IgD-negative memory B cell (primary cell): Measurements from ENCODE around the gene ZC3H18. TPM values are rescaled to one million over a fixed set of nuclear protein-coding genes. Genes with fewer than 3 reads are reported as not detected.
A peak's percentile ranks its signal among the peaks of the same experiment; 100 is the strongest.

Source experiments
- H3K27ac Mint-ChIP-seq, 3 donors: one replicate each; pipeline ENCODE4 v1.8.0; 2020 to 2022; ENCODE audit warnings: mild to moderate bottlenecking in 3 of 3, mixed read lengths in 3 of 3, moderate library complexity in 1 of 3
- H3K27me3 Mint-ChIP-seq: one replicate; pipeline ENCODE4 v1.8.0; 2021; ENCODE audit warnings: mixed read lengths
- H3K36me3 Mint-ChIP-seq: one replicate; pipeline ENCODE4 v1.8.0; 2020; ENCODE audit warnings: mild to moderate bottlenecking, mixed read lengths
- H3K4me1 Mint-ChIP-seq, 3 donors: one replicate each; pipeline ENCODE4 v1.8.0; 2020 to 2022; ENCODE audit warnings: mixed read lengths in 3 of 3, mild to moderate bottlenecking in 1 of 3
- H3K4me3 Mint-ChIP-seq, 4 donors: one replicate each; pipeline ENCODE4 v1.8.0; 2020 to 2022; ENCODE audit warnings: mild to moderate bottlenecking in 4 of 4, mixed read lengths in 4 of 4, moderate library complexity in 3 of 4
- H3K9me3 Mint-ChIP-seq, 3 donors: one replicate each; pipeline ENCODE4 v1.8.0; 2020 to 2021; ENCODE audit warnings: mixed read lengths in 3 of 3, mild to moderate bottlenecking in 1 of 3
- polyA plus RNA-seq: library from polyadenylated mRNA; unstranded; fragments of 300-500 nt; fragmentation: Illumina TruSeq; gene quantifications from one replicate; pipeline ENCODE4 v1.2.3, GENCODE V29; 2021

ZC3H18 gene
- polyA plus RNA-seq, 1 donor from 2014 or later: 17.5 TPM

- H3K4me3 Mint-ChIP-seq: peak overlapping the region; percentile 71 to 89 (median 82)
- H3K36me3 Mint-ChIP-seq: peaks cover 1% of the 10 kb centered on the region
- H3K27me3 Mint-ChIP-seq: peaks cover 13% of the 10 kb centered on the region
- peaks cover 0 to 1% (median 0%) of the 10 kb centered on the region in 3 donors for H3K9me3 Mint-ChIP-seq
- peaks cover 15 to 23% (median 20%) of the 10 kb centered on the region in 3 donors for H3K4me1 Mint-ChIP-seq
- H3K27ac Mint-ChIP-seq: peak overlapping the region; percentile 27 to 89 (median 78)
Measured at GRCh38 chr16:88634141-88634993, 64.2 kb downstream of the ZC3H18 start.

GRCh38 chr16:88634994-88635670 lies 64.9 kb downstream of the ZC3H18 start:
- H3K4me1 Mint-ChIP-seq: peaks cover 19 to 24% (median 23%) of the 10 kb centered on the region in 3 donors
- peak overlapping the region; percentile 75 to 92 (median 84) for H3K4me3 Mint-ChIP-seq
- peaks cover 1% of the 10 kb centered on the region for H3K36me3 Mint-ChIP-seq
- peak overlapping the region in 1 of 3 donors; percentile 89 for H3K27ac Mint-ChIP-seq
- peaks cover 15% of the 10 kb centered on the region for H3K27me3 Mint-ChIP-seq
- peaks cover 0 to 1% (median under 1%) of the 10 kb centered on the region in 3 donors for H3K9me3 Mint-ChIP-seq

- Mint-ChIP-seq H3K9me3 (peaks cover 0 to 3% (median 1%) of the 10 kb centered on the region in 3 donors), H3K27ac (peak overlapping the region; percentile 31 to 89 (median 85)), H3K4me1 (peaks cover 25 to 30% (median 27%) of the 10 kb centered on the region in 3 donors), H3K36me3 (peaks cover 1% of the 10 kb centered on the region), H3K4me3 (peak overlapping the region in 3 of 4 donors; percentile 63 to 79 (median 79)), H3K27me3 (peaks cover 19% of the 10 kb centered on the region)
Measured at GRCh38 chr16:88635671-88636319, 65.6 kb downstream of the ZC3H18 start.

GRCh38 chr16:88636488-88637265 lies 66.5 kb downstream of the ZC3H18 start:
- Mint-ChIP-seq H3K9me3 (peaks cover 0 to 3% (median 1%) of the 10 kb centered on the region in 3 donors), H3K4me1 (peaks cover 27 to 30% (median 27%) of the 10 kb centered on the region in 3 donors), H3K36me3 (peaks cover 1% of the 10 kb centered on the region), H3K27me3 (peaks cover 19% of the 10 kb centered on the region), H3K4me3 (peak overlapping the region in 2 of 4 donors; percentile 79 to 83), H3K27ac (peak overlapping the region; percentile 31 to 96 (median 85))

- peak within 1 kb of the TSS; percentile 25 to 90 (median 81) for H3K4me3 Mint-ChIP-seq
- H3K27ac Mint-ChIP-seq: peak within 1 kb of the TSS; percentile 58 to 96 (median 84)
- H3K36me3 Mint-ChIP-seq: no peaks in the 10 kb centered on the region
- H3K9me3 Mint-ChIP-seq: peaks cover 0 to 3% (median 1%) of the 10 kb centered on the region in 3 donors
- peaks cover 19% of the 10 kb centered on the region for H3K27me3 Mint-ChIP-seq
- H3K4me1 Mint-ChIP-seq: peaks cover 24 to 30% (median 30%) of the 10 kb centered on the region in 3 donors
Measured at GRCh38 chr16:88638323-88639230, 68.4 kb downstream of the ZC3H18 start, which contains the start of gene IL17C. TSS of gene IL17C (plus strand) at chr16:88638572. CDS start at chr16:88638642, 70 bp downstream.

GRCh38 chr16:88639231-88640038 lies 69.2 kb downstream of the ZC3H18 start:
- Mint-ChIP-seq H3K4me1 (peaks cover 27 to 30% (median 30%) of the 10 kb centered on the region in 3 donors), H3K4me3 (peak overlapping the region; percentile 38 to 90 (median 82)), H3K27ac (peak overlapping the region in 1 of 3 donors; percentile 96), H3K27me3 (peaks cover 19% of the 10 kb centered on the region), H3K36me3 (no peaks in the 10 kb centered on the region), H3K9me3 (peaks cover 0 to 3% (median 1%) of the 10 kb centered on the region in 3 donors)

- peak overlapping the region; percentile 81 to 96 (median 95) for H3K27ac Mint-ChIP-seq
- H3K4me3 Mint-ChIP-seq: peak overlapping the region; percentile 38 to 90 (median 82)
- no peaks in the 10 kb centered on the region for H3K36me3 Mint-ChIP-seq
- peaks cover 0 to 3% (median 1%) of the 10 kb centered on the region in 3 donors for H3K9me3 Mint-ChIP-seq
- H3K4me1 Mint-ChIP-seq: peaks cover 29 to 30% (median 30%) of the 10 kb centered on the region in 3 donors
- peaks cover 19% of the 10 kb centered on the region for H3K27me3 Mint-ChIP-seq
Measured at GRCh38 chr16:88640039-88640495, 69.9 kb downstream of the ZC3H18 start.

- Mint-ChIP-seq H3K4me1 (peaks cover 29 to 30% (median 30%) of the 10 kb centered on the region in 3 donors), H3K4me3 (peak overlapping the region in 3 of 4 donors; percentile 77 to 90 (median 86)), H3K27me3 (peaks cover 19% of the 10 kb centered on the region), H3K36me3 (no peaks in the 10 kb centered on the region), H3K9me3 (peaks cover 0 to 3% (median 1%) of the 10 kb centered on the region in 3 donors), H3K27ac (peak overlapping the region; percentile 81 to 96 (median 95))
Measured at GRCh38 chr16:88640498-88641247, 70.5 kb downstream of the ZC3H18 start.

- H3K4me3 Mint-ChIP-seq: peak overlapping the region in 1 of 4 donors; percentile 45
- H3K36me3 Mint-ChIP-seq: no peaks in the 10 kb centered on the region
- H3K27me3 Mint-ChIP-seq: peaks cover 9% of the 10 kb centered on the region
- peaks cover 16 to 24% (median 18%) of the 10 kb centered on the region in 3 donors for H3K4me1 Mint-ChIP-seq
- peak overlapping the region in 1 of 3 donors; percentile 33 for H3K27ac Mint-ChIP-seq
- peaks cover 0 to 3% (median 0%) of the 10 kb centered on the region in 3 donors for H3K9me3 Mint-ChIP-seq
Measured at GRCh38 chr16:88642881-88643643, 72.9 kb downstream of the ZC3H18 start.

- Mint-ChIP-seq H3K27me3 (peaks cover 6% of the 10 kb centered on the region), H3K4me1 (peaks cover 15 to 23% (median 17%) of the 10 kb centered on the region in 3 donors), H3K36me3 (no peaks in the 10 kb centered on the region), H3K9me3 (peaks cover 0 to 3% (median 0%) of the 10 kb centered on the region in 3 donors), H3K27ac (peak overlapping the region in 1 of 3 donors; percentile 33), H3K4me3 (peak overlapping the region in 1 of 4 donors; percentile 42)
Measured at GRCh38 chr16:88643644-88643932, 73.4 kb downstream of the ZC3H18 start.

- H3K9me3 Mint-ChIP-seq: no peaks in the 10 kb centered on the region
- peaks cover 10 to 21% (median 14%) of the 10 kb centered on the region in 3 donors for H3K4me1 Mint-ChIP-seq
- H3K4me3 Mint-ChIP-seq: peak overlapping the region in 2 of 4 donors; percentile 68 to 72
- H3K27me3 Mint-ChIP-seq: peaks cover under 1% of the 10 kb centered on the region
- no peaks in the 10 kb centered on the region for H3K36me3 Mint-ChIP-seq
- H3K27ac Mint-ChIP-seq: peak overlapping the region in 2 of 3 donors; percentile 35 to 87
Measured at GRCh38 chr16:88645455-88645854, 75.3 kb downstream of the ZC3H18 start.
